CD4-positive, alpha-beta T cell (primary cell): ENCODE measurements around the gene FAM83E. TPM values are rescaled to one million over a fixed set of nuclear protein-coding genes. Genes with fewer than 3 reads are reported as not detected.

Source experiments
- ATAC-seq: fragments of 200-7000 bp; cut with Tn5 transposase; one replicate; pipeline ENCODE4 v1.10.0; 2022; ENCODE audit warnings: mild to moderate bottlenecking; ENCODE audit not compliant: poor library complexity
- CTCF ChIA-PET: fragments of 350-600 bp; sonication (Branson Sonifier 250); formaldehyde crosslinking; loops from one replicate; lab custom pipeline; 2021; ENCODE audit warnings: antibody characterized with exemption, inconsistent platforms; lab: Charles Lee
- POLR2A ChIA-PET: fragments of 350-600 bp; sonication (Branson Sonifier 250); formaldehyde crosslinking; loops from one replicate; lab custom pipeline; 2021; ENCODE audit warnings: antibody characterized with exemption, inconsistent platforms; lab: Charles Lee
- DNase-seq, 14 experiments: peaks; one replicate each; pipeline ENCODE4 v3.0.0-alpha.2; 2013 to 2020; ENCODE audit warnings: mixed read lengths in 2 of 14
- H3K27ac ChIP-seq, 2 donors: one replicate each; pipeline versions ENCODE4 v1.5.1 to v1.7.0; 2013; ENCODE audit warnings: low read length in 2 of 2, low read depth in 1 of 2, mild to moderate bottlenecking in 1 of 2
- H3K27me3 ChIP-seq, 2 experiments: 1 replicate in 1 of 2; 2 replicates in 1 of 2; pipeline versions ENCODE4 v1.6.1 to v1.7.0; 2013; ENCODE audit warnings: low read length in 2 of 2, control low read depth in 1 of 2, mild to moderate bottlenecking in 1 of 2, moderate library complexity in 1 of 2; ENCODE audit not compliant: insufficient read depth in 2 of 2, control insufficient read depth in 1 of 2
- H3K36me3 ChIP-seq: one replicate; pipeline ENCODE4 v1.6.1; 2013; ENCODE audit warnings: low read length, control low read depth; ENCODE audit not compliant: insufficient read depth
- H3K4me1 ChIP-seq: one replicate; pipeline ENCODE4 v1.6.1; 2013; ENCODE audit warnings: low read length, control low read depth; ENCODE audit not compliant: insufficient read depth
- H3K4me3 ChIP-seq: one replicate; pipeline ENCODE4 v1.5.1; 2013; ENCODE audit warnings: mild to moderate bottlenecking, low read length, moderate library complexity
- H3K9me3 ChIP-seq, 2 experiments: 1 replicate in 1 of 2; 2 replicates in 1 of 2; pipeline versions ENCODE4 v1.6.1 to v1.7.0; 2013; ENCODE audit warnings: low read length in 2 of 2, mild to moderate bottlenecking in 2 of 2, control low read depth in 1 of 2, moderate library complexity in 1 of 2; ENCODE audit not compliant: control insufficient read depth in 1 of 2, insufficient read depth in 1 of 2
- H3K27ac Mint-ChIP-seq: one replicate; pipeline ENCODE4 v1.8.0; 2020; ENCODE audit warnings: mixed read lengths
- H3K27me3 Mint-ChIP-seq: one replicate; pipeline ENCODE4 v1.8.0; 2021; ENCODE audit warnings: mixed read lengths
- H3K36me3 Mint-ChIP-seq: one replicate; pipeline ENCODE4 v1.8.0; 2021; ENCODE audit warnings: low read depth, mixed read lengths
- H3K4me1 Mint-ChIP-seq: one replicate; pipeline ENCODE4 v1.8.0; 2021; ENCODE audit warnings: low read depth, mixed read lengths
- H3K4me3 Mint-ChIP-seq: one replicate; pipeline ENCODE4 v1.8.0; 2020; ENCODE audit warnings: mild to moderate bottlenecking, mixed read lengths
- H3K9me3 Mint-ChIP-seq: one replicate; pipeline ENCODE4 v1.8.0; 2020; ENCODE audit warnings: mixed read lengths
- CTCF ChIP-seq: fragments of 200-600 bp; IDR thresholded peaks from one replicate; pipeline ENCODE4 v1.8.0; 2022; ENCODE audit warnings: antibody characterized with exemption, mild to moderate bottlenecking
- intact Hi-C, 2 experiments: fragments of 100-400 bp; cut with DNase I in 1 of 2; cut with micrococcal nuclease in 1 of 2; formaldehyde crosslinking; loops; one replicate each; pipeline versions ENCODE4 v1.15.1 to v1.9.0; 2023 to 2025; cut with DNase I, micrococcal nuclease
- total RNA-seq, 174 experiments: library from RNA in 2 of 174; stranded (reverse) in 2 of 174; gene quantifications; one replicate each; pipeline ENCODE4 v1.2.3 and lab custom pipeline; 2021 to 2026

FAM83E gene
- total RNA-seq, 2 experiments from 2014 or later: 1.6 to 2.6 TPM

DNA sequence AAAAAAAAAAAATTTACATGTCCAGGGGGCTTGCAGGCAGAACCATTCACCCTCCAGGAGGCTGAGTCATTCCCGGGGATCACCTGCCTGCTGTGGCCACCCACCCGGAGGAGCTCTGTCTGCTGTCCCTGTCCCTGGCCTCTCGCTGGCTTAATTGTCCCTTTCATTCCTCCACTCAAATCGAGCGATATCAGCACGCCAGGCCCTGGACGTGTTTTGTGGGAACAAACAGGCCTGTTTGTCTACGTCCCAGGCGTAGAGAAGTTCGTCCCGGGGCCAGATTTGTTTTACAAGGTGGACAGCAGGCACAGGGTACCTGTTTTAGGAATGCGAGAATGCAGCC lies 41.7 kb downstream of the FAM83E start:
- no peaks in the 10 kb centered on the region for H3K36me3 ChIP-seq
- Mint-ChIP-seq H3K27ac (no peak overlapping the region), H3K27me3 (peaks cover 5% of the 10 kb centered on the region), H3K36me3 (no peaks in the 10 kb centered on the region), H3K4me3 (no peak overlapping the region), H3K4me1 (no peaks in the 10 kb centered on the region), H3K9me3 (no peaks in the 10 kb centered on the region)
- CTCF ChIA-PET: no interaction called here
- intact Hi-C loops: no loop called here
- DNase-seq (no peak), ATAC-seq (no peak)
- H3K27ac ChIP-seq: no peak overlapping the region
- no peaks in the 10 kb centered on the region for H3K9me3 ChIP-seq
- H3K4me1 ChIP-seq: peaks cover 4% of the 10 kb centered on the region
- H3K4me3 ChIP-seq: no peak overlapping the region
- POLR2A ChIA-PET: no interaction called here
- TF ChIP-seq CTCF: no peak
- H3K27me3 ChIP-seq: no peaks in the 10 kb centered on the region

DNA sequence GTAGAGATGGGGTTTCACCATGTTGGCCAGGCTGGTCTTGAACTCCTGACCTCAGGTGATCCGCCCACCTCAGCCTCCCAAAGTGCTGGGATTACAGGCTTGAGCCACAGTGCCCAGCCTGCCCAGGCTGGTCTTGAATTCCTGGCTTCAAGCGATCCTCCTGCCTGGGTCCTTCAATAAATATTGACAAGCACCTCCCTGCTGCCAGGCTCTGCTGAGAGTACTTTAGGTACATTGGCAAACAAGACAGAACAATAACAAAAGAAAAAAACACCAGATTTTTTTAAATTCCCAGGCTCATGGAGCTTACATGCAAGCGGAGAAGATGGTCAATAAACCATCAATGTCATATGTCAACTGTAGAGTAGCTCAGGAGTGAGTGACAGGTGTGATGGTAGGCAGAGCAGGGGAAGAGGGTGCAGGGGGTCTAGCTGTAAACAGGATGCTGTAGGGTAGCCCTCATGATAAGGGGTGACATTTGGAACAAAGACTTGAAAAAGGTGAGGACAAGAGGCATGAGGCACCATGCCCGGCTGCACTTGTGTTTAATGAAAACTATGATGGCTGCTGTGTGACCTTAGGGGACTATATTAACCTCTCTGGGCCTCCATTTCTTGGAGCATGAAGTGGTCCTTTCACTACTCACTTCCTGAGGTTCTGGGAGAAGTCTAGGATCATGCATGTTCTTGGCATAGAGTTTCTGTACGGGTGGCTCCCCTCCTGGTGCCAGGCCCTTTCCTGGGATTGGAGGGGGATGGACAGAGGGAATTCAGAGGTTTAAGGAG lies 43.3 kb downstream of the FAM83E start:
- H3K27ac Mint-ChIP-seq: no peak overlapping the region
- no peak overlapping the region for H3K4me3 ChIP-seq
- no peaks in the 10 kb centered on the region for H3K9me3 ChIP-seq
- POLR2A ChIA-PET: no interaction called here
- H3K4me3 Mint-ChIP-seq: no peak overlapping the region
- peaks cover 12% of the 10 kb centered on the region for H3K27me3 Mint-ChIP-seq
- intact Hi-C loops: no loop called here
- H3K27me3 ChIP-seq: peaks cover 0 to 5% of the 10 kb centered on the region in 2 experiments
- no peaks in the 10 kb centered on the region for H3K36me3 Mint-ChIP-seq
- H3K4me1 Mint-ChIP-seq: no peaks in the 10 kb centered on the region
- no peaks in the 10 kb centered on the region for H3K9me3 Mint-ChIP-seq
- DNase-seq (no peak), ATAC-seq (no peak)
- CTCF ChIA-PET: interaction anchor here (0.7 kb wide), 1 partner anchor 66 kb away, joined by 3 read pairs; no protein-coding TSS in a partner anchor
- no peaks in the 10 kb centered on the region for H3K36me3 ChIP-seq
- H3K27ac ChIP-seq: no peak overlapping the region
- peaks cover 4% of the 10 kb centered on the region for H3K4me1 ChIP-seq
- no peak for TF ChIP-seq CTCF

DNA sequence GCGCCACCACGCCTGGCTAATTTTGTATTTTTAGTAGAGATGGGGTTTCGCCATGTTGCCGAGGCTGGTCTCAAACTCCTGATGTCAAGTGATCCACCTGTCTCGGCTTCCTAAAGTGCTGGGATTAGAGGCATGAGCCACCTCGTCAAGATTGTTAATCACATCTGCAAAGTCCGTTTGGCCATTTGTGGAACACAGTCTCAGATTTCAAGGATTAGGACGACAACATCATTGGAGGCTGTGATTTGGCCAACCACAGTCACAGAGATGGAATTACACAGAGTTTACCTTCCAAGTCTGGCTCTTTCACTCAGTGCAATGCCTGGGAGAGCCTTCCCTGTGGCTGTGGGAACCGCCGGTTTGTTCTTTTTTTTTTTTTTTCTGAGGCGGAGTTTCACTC lies 45.1 kb downstream of the FAM83E start:
- ChIA-PET CTCF (no interaction called here), POLR2A (no interaction called here)
- Histone ChIP-seq H3K27me3 (peaks cover 0 to 5% of the 10 kb centered on the region in 2 experiments), H3K27ac (no peak overlapping the region), H3K36me3 (no peaks in the 10 kb centered on the region), H3K9me3 (no peaks in the 10 kb centered on the region), H3K4me1 (peaks cover 3% of the 10 kb centered on the region), H3K4me3 (no peak overlapping the region)
- Mint-ChIP-seq H3K9me3 (no peaks in the 10 kb centered on the region), H3K36me3 (no peaks in the 10 kb centered on the region), H3K4me1 (no peaks in the 10 kb centered on the region), H3K27ac (no peak overlapping the region), H3K27me3 (peaks cover 12% of the 10 kb centered on the region), H3K4me3 (no peak overlapping the region)
- TF ChIP-seq CTCF: no peak
- intact Hi-C loops: no loop called here
- no peak for DNase-seq
- no peak for ATAC-seq
